ENCODE results near the gene RGR. TPM values are rescaled to one million over a fixed set of nuclear protein-coding genes. Genes with fewer than 3 reads are reported as not detected.

RGR gene
- total RNA-seq, 2 experiments from 2014 or later: not detected

DNA sequence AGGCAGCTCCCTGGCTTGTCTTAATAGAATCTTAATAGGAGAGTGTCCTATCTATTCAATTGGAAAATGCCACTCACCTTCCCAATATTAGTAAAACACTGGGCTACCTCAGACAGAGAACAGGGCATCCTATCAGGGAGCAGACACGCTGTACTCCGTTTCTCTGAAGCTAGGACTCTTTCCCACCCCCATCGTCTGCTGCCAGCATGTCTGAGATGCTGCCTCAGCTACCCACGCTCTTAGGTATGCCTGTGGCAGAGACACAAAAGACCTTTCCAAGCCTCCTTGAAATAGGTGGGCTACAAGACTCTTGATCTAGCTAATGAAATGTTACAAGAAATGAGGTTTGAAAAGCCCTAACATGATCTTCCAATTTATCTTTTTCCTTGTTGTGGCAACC is 17.0 kb upstream of the RGR start:
- ATAC-seq (ENCODE audit: low read depth) (no peak), DNase-seq (no peak)
- H3K4me3 Mint-ChIP-seq: no peak overlapping the region
- H3K9me3 Mint-ChIP-seq: no peaks in the 10 kb centered on the region
- POLR2A ChIA-PET: no interaction called here
- H3K27ac Mint-ChIP-seq: no peak overlapping the region
- H3K36me3 Mint-ChIP-seq: no peaks in the 10 kb centered on the region
- no peaks in the 10 kb centered on the region for H3K4me1 Mint-ChIP-seq
- H3K27me3 Mint-ChIP-seq: peaks cover 19% of the 10 kb centered on the region

GRCh38 chr10:84230359-84230758 is 14.5 kb upstream of the RGR start:
- no peaks in the 10 kb centered on the region for H3K4me1 Mint-ChIP-seq
- POLR2A ChIA-PET: no interaction called here

GRCh38 chr10:84232376-84232775 is 12.5 kb upstream of the RGR start:
- Mint-ChIP-seq H3K27ac (no peak overlapping the region), H3K27me3 (peaks cover 21% of the 10 kb centered on the region), H3K36me3 (no peaks in the 10 kb centered on the region), H3K4me1 (no peaks in the 10 kb centered on the region), H3K9me3 (no peaks in the 10 kb centered on the region), H3K4me3 (no peak overlapping the region)
- DNase-seq (no peak), ATAC-seq (ENCODE audit: low read depth) (no peak)
- POLR2A ChIA-PET: no interaction called here

More at GRCh38 chr10:84230359-84230758, 14.5 kb upstream of the RGR start:
- no peaks in the 10 kb centered on the region for H3K9me3 Mint-ChIP-seq
- H3K27me3 Mint-ChIP-seq: peaks cover 19% of the 10 kb centered on the region
- no peak overlapping the region for H3K4me3 Mint-ChIP-seq
- DNase-seq: no peak
- H3K36me3 Mint-ChIP-seq: no peaks in the 10 kb centered on the region
- no peak overlapping the region for H3K27ac Mint-ChIP-seq
- no peak for ATAC-seq (ENCODE audit: low read depth)

DNA sequence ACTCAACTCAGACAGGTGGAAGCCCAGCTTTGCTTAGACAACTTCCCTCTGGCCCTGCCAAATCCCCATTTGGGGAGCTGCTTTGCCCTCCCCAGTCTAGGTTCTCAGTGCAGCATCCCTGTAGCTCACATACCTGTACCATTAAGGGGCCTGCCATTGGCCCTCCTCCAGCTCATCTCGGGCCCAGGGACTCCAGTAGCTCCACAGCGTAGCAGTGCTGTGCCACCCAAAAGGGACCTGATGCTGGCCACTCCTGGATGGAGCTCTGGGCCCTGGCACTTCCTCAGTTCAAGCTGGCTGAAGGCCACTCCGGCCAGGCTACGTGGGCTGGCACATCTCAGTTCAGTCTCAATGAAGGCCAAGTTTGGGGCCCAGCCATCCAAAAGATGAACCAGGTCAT is 10.9 kb upstream of the RGR start:
- POLR2A ChIA-PET: no interaction called here
- DNase-seq (no peak), ATAC-seq (ENCODE audit: low read depth) (no peak)
- Mint-ChIP-seq H3K27me3 (peaks cover 15% of the 10 kb centered on the region), H3K4me1 (no peaks in the 10 kb centered on the region), H3K4me3 (no peak overlapping the region), H3K27ac (no peak overlapping the region), H3K36me3 (no peaks in the 10 kb centered on the region), H3K9me3 (no peaks in the 10 kb centered on the region)

DNA sequence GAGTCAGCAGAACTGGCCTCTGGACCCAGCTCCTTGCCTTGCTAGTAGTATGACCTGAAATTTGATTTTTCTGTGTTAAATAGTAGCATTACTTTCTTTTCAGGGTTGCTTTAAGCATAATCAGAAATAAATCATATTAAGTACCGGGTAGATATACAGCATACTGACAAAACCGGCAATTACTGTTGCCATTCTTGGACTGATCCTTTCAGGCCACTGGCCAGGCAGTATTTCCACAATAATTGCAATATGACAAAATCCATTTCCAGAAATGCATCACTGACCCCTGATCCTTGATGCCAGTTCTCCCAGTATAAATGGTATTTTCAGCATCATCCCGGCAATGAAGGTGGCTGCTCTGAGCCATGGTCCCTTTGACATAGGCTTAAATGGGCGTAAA is 10.4 kb upstream of the RGR start:
- Mint-ChIP-seq H3K36me3 (no peaks in the 10 kb centered on the region), H3K4me1 (no peaks in the 10 kb centered on the region), H3K9me3 (no peaks in the 10 kb centered on the region), H3K27me3 (peaks cover 11% of the 10 kb centered on the region), H3K4me3 (no peak overlapping the region), H3K27ac (no peak overlapping the region)
- DNase-seq: no peak
- POLR2A ChIA-PET: no interaction called here
- no peak for ATAC-seq (ENCODE audit: low read depth)

DNA sequence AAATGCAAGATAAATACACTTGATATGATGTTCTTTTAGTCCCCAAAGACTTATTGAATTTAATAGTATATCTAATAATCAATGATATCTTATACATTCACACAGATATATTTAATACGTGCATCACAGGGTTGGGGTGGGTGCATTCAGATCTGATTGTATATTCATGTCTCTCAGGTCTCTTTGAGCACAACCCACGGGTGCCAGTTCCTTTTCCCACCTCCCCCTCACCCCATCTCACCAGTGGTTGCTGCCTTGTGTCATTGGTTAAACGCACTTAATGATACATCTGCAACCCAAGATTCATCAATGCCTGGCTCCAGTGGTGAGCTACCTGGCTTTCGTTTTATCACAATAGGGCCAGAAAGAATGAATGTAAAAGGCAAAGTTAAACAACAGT is 9.8 kb upstream of the RGR start:
- Mint-ChIP-seq H3K4me1 (no peaks in the 10 kb centered on the region), H3K27ac (no peak overlapping the region), H3K27me3 (peaks cover 9% of the 10 kb centered on the region), H3K4me3 (no peak overlapping the region), H3K9me3 (no peaks in the 10 kb centered on the region), H3K36me3 (no peaks in the 10 kb centered on the region)
- DNase-seq (no peak), ATAC-seq (ENCODE audit: low read depth) (no peak)
- POLR2A ChIA-PET: no interaction called here

DNA sequence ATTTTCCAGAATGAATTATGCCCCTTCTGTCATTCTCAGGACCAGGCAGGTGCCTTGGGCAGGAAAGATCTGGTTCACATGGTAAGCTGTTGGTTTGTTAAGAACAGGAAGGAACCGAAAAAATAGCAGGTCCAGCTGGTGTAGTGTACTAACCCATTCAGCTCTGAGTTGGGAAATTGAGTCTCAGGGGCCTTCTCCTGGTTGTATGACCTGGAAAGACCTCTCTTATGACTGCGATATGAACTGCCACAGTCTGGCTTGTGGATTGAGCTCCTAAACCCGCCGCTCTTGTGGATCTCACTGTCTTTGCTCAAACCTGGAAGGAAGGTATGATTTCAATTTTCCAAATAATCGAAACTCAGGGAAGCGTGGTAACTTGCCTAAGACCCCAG is 8.1 kb upstream of the RGR start:
- POLR2A ChIA-PET: no interaction called here
- Mint-ChIP-seq H3K4me1 (no peaks in the 10 kb centered on the region), H3K36me3 (no peaks in the 10 kb centered on the region), H3K9me3 (no peaks in the 10 kb centered on the region), H3K4me3 (no peak overlapping the region), H3K27me3 (peaks cover 15% of the 10 kb centered on the region), H3K27ac (no peak overlapping the region)
- no peak for ATAC-seq (ENCODE audit: low read depth)
- DNase-seq: no peak

GRCh38 chr10:84237199-84238051 is 7.4 kb upstream of the RGR start:
- ATAC-seq (ENCODE audit: low read depth): no peak
- Mint-ChIP-seq H3K4me3 (no peak overlapping the region), H3K27me3 (peaks cover 15% of the 10 kb centered on the region), H3K4me1 (no peaks in the 10 kb centered on the region), H3K27ac (no peak overlapping the region), H3K9me3 (no peaks in the 10 kb centered on the region), H3K36me3 (no peaks in the 10 kb centered on the region)
- POLR2A ChIA-PET: no interaction called here
- no peak for DNase-seq

DNA sequence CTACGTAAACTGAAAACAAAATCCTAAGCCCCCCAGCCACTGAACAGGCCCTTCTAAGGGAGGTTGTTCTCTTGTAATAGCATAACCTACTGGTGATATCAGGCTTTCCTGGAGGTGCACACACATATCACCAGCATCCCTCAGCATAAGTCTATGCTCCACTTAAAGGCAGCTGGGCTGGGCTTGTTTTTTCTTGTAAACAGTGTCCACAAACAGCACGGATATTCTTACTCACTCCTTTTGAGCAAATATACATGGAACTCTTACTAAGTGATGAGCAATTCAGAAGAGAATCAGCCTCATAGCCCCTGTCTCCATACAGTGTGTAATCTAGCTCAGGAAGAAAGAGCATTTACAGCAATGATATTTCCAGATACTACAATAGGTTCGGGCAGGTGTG is 5.9 kb upstream of the RGR start:
- ATAC-seq (ENCODE audit: low read depth) (no peak), DNase-seq (no peak)
- H3K36me3 Mint-ChIP-seq: no peaks in the 10 kb centered on the region
- H3K9me3 Mint-ChIP-seq: no peaks in the 10 kb centered on the region
- POLR2A ChIA-PET: no interaction called here
- H3K27me3 Mint-ChIP-seq: peaks cover 15% of the 10 kb centered on the region
- H3K4me3 Mint-ChIP-seq: no peak overlapping the region
- no peak overlapping the region for H3K27ac Mint-ChIP-seq
- H3K4me1 Mint-ChIP-seq: no peaks in the 10 kb centered on the region

- Mint-ChIP-seq H3K9me3 (no peaks in the 10 kb centered on the region), H3K27ac (no peak within 1 kb of the TSS)
- POLR2A ChIA-PET: no interaction called here
These were observed 3.6 kb upstream of the RGR start, which contains the start of gene LRIT1 for GRCh38 chr10:84241185-84241790. Gene LRIT1, minus strand, starts transcription at chr10:84241546. Its CDS starts 107 bp downstream, at chr10:84241439.

DNA sequence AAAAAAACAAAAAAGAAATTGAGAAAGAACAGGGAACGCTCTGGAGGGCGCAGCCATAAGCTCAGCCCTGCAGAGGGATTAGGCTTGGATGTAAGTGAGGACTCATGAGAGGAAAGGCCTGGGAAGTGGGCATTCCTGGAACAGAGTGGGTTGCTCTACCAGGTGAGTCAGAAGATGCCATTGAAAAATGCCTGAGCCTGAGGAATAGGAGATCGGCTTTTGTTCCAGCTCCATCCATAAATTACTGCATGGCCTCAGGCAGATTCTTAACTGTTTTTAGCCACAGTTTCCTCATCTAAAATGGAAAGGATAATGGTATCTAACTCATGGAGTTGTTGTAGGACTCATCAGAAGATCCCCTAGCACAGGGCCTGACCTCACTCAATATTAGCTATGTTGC is 1.1 kb upstream of the RGR start:
- Mint-ChIP-seq H3K4me1 (no peaks in the 10 kb centered on the region), H3K27ac (no peak overlapping the region), H3K4me3 (no peak overlapping the region), H3K36me3 (no peaks in the 10 kb centered on the region), H3K27me3 (peaks cover 6% of the 10 kb centered on the region), H3K9me3 (no peaks in the 10 kb centered on the region)
- DNase-seq (no peak), ATAC-seq (ENCODE audit: low read depth) (no peak)
- POLR2A ChIA-PET: no interaction called here

More at GRCh38 chr10:84241185-84241790, 3.6 kb upstream of the RGR start, which contains the start of gene LRIT1:
- Mint-ChIP-seq H3K36me3 (no peaks in the 10 kb centered on the region), H3K4me3 (no peak within 1 kb of the TSS), H3K27me3 (peaks cover 15% of the 10 kb centered on the region), H3K4me1 (no peaks in the 10 kb centered on the region)
- no peak for ATAC-seq (ENCODE audit: low read depth)
- DNase-seq: no peak

GRCh38 chr10:84247496-84247895 is 2.6 kb downstream of the RGR start:
- Mint-ChIP-seq H3K27me3 (no peaks in the 10 kb centered on the region), H3K36me3 (no peaks in the 10 kb centered on the region), H3K27ac (no peak overlapping the region), H3K4me1 (no peaks in the 10 kb centered on the region), H3K9me3 (no peaks in the 10 kb centered on the region), H3K4me3 (no peak overlapping the region)
- ATAC-seq (ENCODE audit: low read depth) (no peak), DNase-seq (no peak)
- POLR2A ChIA-PET: no interaction called here

DNA sequence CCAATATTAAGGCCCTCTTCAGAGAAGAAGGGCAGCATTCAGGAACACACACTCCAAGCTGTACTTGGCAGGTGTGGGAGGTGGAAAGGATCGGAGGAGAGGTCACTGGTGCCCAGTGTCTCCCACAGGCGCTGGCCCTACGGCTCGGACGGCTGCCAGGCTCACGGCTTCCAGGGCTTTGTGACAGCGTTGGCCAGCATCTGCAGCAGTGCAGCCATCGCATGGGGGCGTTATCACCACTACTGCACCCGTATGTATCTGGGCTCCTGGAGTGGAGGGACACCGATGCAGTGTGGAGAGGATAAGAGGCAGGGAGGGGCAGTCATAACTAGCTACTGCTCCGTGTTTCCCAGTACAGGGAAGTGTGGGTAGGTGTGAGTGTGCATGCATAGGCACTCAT is 3.9 kb downstream of the RGR start:
- H3K27ac Mint-ChIP-seq: no peak overlapping the region
- no peaks in the 10 kb centered on the region for H3K4me1 Mint-ChIP-seq
- DNase-seq (no peak), ATAC-seq (ENCODE audit: low read depth) (no peak)
- POLR2A ChIA-PET: no interaction called here
- peaks cover 2% of the 10 kb centered on the region for H3K27me3 Mint-ChIP-seq
- H3K4me3 Mint-ChIP-seq: no peak overlapping the region
- no peaks in the 10 kb centered on the region for H3K36me3 Mint-ChIP-seq
- H3K9me3 Mint-ChIP-seq: no peaks in the 10 kb centered on the region

Measured in activated naive CD8-positive, alpha-beta T cell treated with anti-CD3 and anti-CD28 coated beads, Interleukin-2, amount 10 ng/mL, durations not matched to agents 7 days and 5 days (primary cell).